A549 (cell line): ENCODE measurements around the gene PPCDC. TPM values are rescaled to one million over a fixed set of nuclear protein-coding genes. Genes with fewer than 3 reads are reported as not detected.

Experiments
- ATAC-seq, 2 experiments: fragments of 200-7000 bp in 1 of 2; fragments of >200 bp in 1 of 2; cut with Nextera tagmentation in 1 of 2; cut with Tn5 transposase in 1 of 2; 3 replicates each; pipeline versions ENCODE4 v1.8.0 to v1.9.1; 2018 to 2020; ENCODE audit warnings: mild to moderate bottlenecking in 1 of 2, moderate library complexity in 1 of 2
- CTCF ChIA-PET: fragments of 300-600 bp; sonication (Branson Sonifier 250); formaldehyde crosslinking; extraction: SDS; loops from one replicate; lab custom pipeline; 2021; ENCODE audit warnings: antibody characterized with exemption, inconsistent platforms; lab: Yijun Ruan, JAX
- POLR2A ChIA-PET: fragments of 350-600 bp; formaldehyde crosslinking; extraction: SDS; loops from one replicate; lab custom pipeline; 2021; ENCODE audit warnings: antibody characterized with exemption, inconsistent platforms; lab: Yijun Ruan, JAX
- DNase-seq, 2 experiments: peaks; one replicate each; pipeline versions ENCODE4 v3.0.0 to v3.0.0-alpha.2; 2011 to 2016; ENCODE audit warnings: low read depth in 1 of 2, low spot score in 1 of 2
- FAIRE-seq: peaks from 2 replicates; lab custom pipeline; 2011; peaks lifted over from hg19 to GRCh38; lab: Jason Lieb, UNC
- H3K27ac ChIP-seq, 2 experiments: fragments of >200 bp; sonication (Bioruptor Twin); formaldehyde crosslinking; 3 replicates each; pipeline ENCODE4 v1.5.1; 2016 to 2017
- H3K4me1 ChIP-seq: fragments of >200 bp; sonication (Bioruptor Twin); formaldehyde crosslinking; 3 replicates; pipeline ENCODE4 v1.6.1; 2016
- H3K4me2 ChIP-seq: fragments of >200 bp; sonication (Bioruptor Twin); formaldehyde crosslinking; 3 replicates; pipeline ENCODE4 v1.6.1; 2016
- H3K4me3 ChIP-seq: fragments of >200 bp; sonication (Bioruptor Twin); formaldehyde crosslinking; 3 replicates; pipeline ENCODE4 v1.5.1; 2016
- H3K9me3 ChIP-seq: fragments of >200 bp; sonication (Bioruptor Twin); formaldehyde crosslinking; 3 replicates; pipeline ENCODE4 v1.6.1; 2016
- BHLHE40 ChIP-seq: IDR thresholded peaks from 2 replicates; pipeline ENCODE4 v1.6.1; 2012; ENCODE audit warnings: low read depth, low read length, inconsistent platforms
- CHD4 ChIP-seq: fragments of 200-600 bp; sonication (generic); IDR thresholded peaks from 2 replicates; pipeline ENCODE4 v1.6.1; 2016; ENCODE audit warnings: antibody characterized with exemption, mild to moderate bottlenecking, borderline replicate concordance
- E2F6 ChIP-seq: IDR thresholded peaks from 2 replicates; pipeline ENCODE4 v1.6.1; 2012; ENCODE audit warnings: low read depth, borderline replicate concordance
- EHF ChIP-seq: fragments of 250-450 bp; sonication (Bioruptor Pico); IDR thresholded peaks from 2 replicates; pipeline ENCODE4 v1.5.0; 2020; ENCODE audit warnings: mild to moderate bottlenecking
- EP300 ChIP-seq, 2 experiments: fragments of >200 bp; sonication (Bioruptor Twin); formaldehyde crosslinking; IDR thresholded peaks; 2 replicates in 1 of 2; 3 replicates in 1 of 2; pipeline ENCODE4 v1.6.1; 2016 to 2017
- ESRRA ChIP-seq: fragments of 150-350 bp; IDR thresholded peaks from 2 replicates; pipeline ENCODE4 v1.6.1; 2014; ENCODE audit warnings: mild to moderate bottlenecking, low read length, borderline replicate concordance
- GATA3 ChIP-seq: IDR thresholded peaks from 2 replicates; pipeline ENCODE4 v1.6.1; 2012; ENCODE audit warnings: borderline replicate concordance
- HDAC2 ChIP-seq: fragments of 200-600 bp; sonication (generic); IDR thresholded peaks from 2 replicates; pipeline ENCODE4 v1.6.1; 2016
- HEYL ChIP-seq: fragments of 250-450 bp; sonication (Bioruptor Pico); IDR thresholded peaks from 2 replicates; pipeline ENCODE4 v1.8.0; 2021; ENCODE audit warnings: mild to moderate bottlenecking, moderate library complexity
- JUN ChIP-seq, 2 experiments: fragments of >200 bp; sonication (Bioruptor Twin); formaldehyde crosslinking; IDR thresholded peaks; 2 replicates in 1 of 2; 3 replicates in 1 of 2; pipeline ENCODE4 v1.6.1; 2016 to 2017
- KDM5A ChIP-seq: fragments of 200-600 bp; sonication (generic); IDR thresholded peaks from 2 replicates; pipeline ENCODE4 v1.6.1; 2016; ENCODE audit warnings: antibody characterized with exemption, mild to moderate bottlenecking
- MAFK ChIP-seq: fragments of 450-650 bp; IDR thresholded peaks from 2 replicates; pipeline ENCODE4 v1.6.1; 2014; ENCODE audit not compliant: partially characterized antibody
- MAZ ChIP-seq: fragments of 150-350 bp; IDR thresholded peaks from 2 replicates; pipeline ENCODE4 v1.6.1; 2014; ENCODE audit warnings: antibody characterized with exemption, low read depth, low read length, borderline replicate concordance
- MYC ChIP-seq: IDR thresholded peaks from 2 replicates; pipeline ENCODE4 v1.6.1; 2012; ENCODE audit warnings: mild to moderate bottlenecking, inconsistent platforms, low read length, improper control_type of control experiment, borderline replicate concordance
- NFE2L2 ChIP-seq: fragments of 150-350 bp; conservative IDR thresholded peaks from 2 replicates; pipeline ENCODE4 v1.6.1; 2014; ENCODE audit warnings: low read length
- RAD21 ChIP-seq, 2 experiments: fragments of >200 bp in 1 of 2; sonication (Bioruptor Twin) in 1 of 2; formaldehyde crosslinking in 1 of 2; IDR thresholded peaks in 1 of 2; conservative IDR thresholded peaks in 1 of 2; 2 replicates in 1 of 2; 3 replicates in 1 of 2; pipeline ENCODE4 v1.6.1; 2012 to 2018; ENCODE audit warnings: inconsistent platforms in 1 of 2
- RFX5 ChIP-seq: fragments of 450-650 bp; IDR thresholded peaks from 2 replicates; pipeline ENCODE4 v1.7.1; 2014; ENCODE audit warnings: antibody characterized with exemption, mild to moderate bottlenecking, moderate library complexity
- SREBF2 ChIP-seq: fragments of 450-650 bp; IDR thresholded peaks from 2 replicates; pipeline ENCODE4 v1.6.1; 2014; ENCODE audit warnings: mild to moderate bottlenecking, moderate library complexity
- ZC3H11A ChIP-seq: fragments of 450-650 bp; IDR thresholded peaks from 2 replicates; pipeline ENCODE4 v1.6.1; 2014; ENCODE audit warnings: antibody characterized with exemption, mild to moderate bottlenecking
- ZNF302 ChIP-seq: fragments of 250-450 bp; sonication (Bioruptor Pico); IDR thresholded peaks from 2 replicates; pipeline ENCODE4 v1.9.0; 2021; ENCODE audit warnings: inconsistent platforms, mild to moderate bottlenecking, moderate library complexity
- WGBS: methylation state at CpG from one replicate; pipeline ENCODE4 v1.1.6; 2017; ENCODE audit errors: missing lambda C conversion rate; 5-methylcytosine and 5-hydroxymethylcytosine counted together
- polyA plus RNA-seq, 4 experiments: library from polyadenylated mRNA; depleted of rRNA in 3 of 4; stranded (reverse); fragments of >200 nt; fragmentation: RNase III in 1 of 4; extraction: RNeasy Plus Mini Kit Qiagen cat#74134 plus additional on column Dnase treatment in 1 of 4; gene quantifications; 2 replicates in 3 of 4; 3 replicates in 1 of 4; pipeline ENCODE4 v1.2.3, GENCODE V29; 2011 to 2017
- TF ChIP-seq, protein P1 (sequence below): IDR thresholded peaks from 2 replicates; pipeline ENCODE4 v1.6.1; 2012
- TF ChIP-seq, protein P2 (sequence below): fragments of 150-350 bp; IDR thresholded peaks from 2 replicates; pipeline ENCODE4 v1.6.1; 2014; ENCODE audit warnings: low read depth, mild to moderate bottlenecking, low read length

PPCDC gene
- polyA plus RNA-seq, 2 of the 4 experiments (the other 2 are of a cell fraction), result 18.2 to 18.5 TPM

GRCh38 chr15:75019916-75020315 lies 3.5 kb upstream of the PPCDC start:
- WGBS, result 89% methylated on average over 3 of the region's 3 CpGs
- POLR2A ChIA-PET, result no interaction called here
- FAIRE-seq, result no peak

GRCh38 chr15:75021341-75021740 lies 2.0 kb upstream of the PPCDC start:
- 91% methylated on average over 8 of the region's 8 CpGs for WGBS
- POLR2A ChIA-PET, result no interaction called here
- Histone ChIP-seq H3K4me2 (no peak overlapping the region), H3K4me3 (no peak overlapping the region), H3K9me3 (no peaks in the 10 kb centered on the region), H3K4me1 (peaks cover 4% of the 10 kb centered on the region; the same call in 1 of the 3 replicates), H3K27ac (no peak overlapping the region)
- DNase-seq (no peak), ATAC-seq (no peak), FAIRE-seq (no peak)
- CTCF ChIA-PET, result interaction anchor here (1.0 to 5.1 kb wide), 5 partner anchors 8 to 209 kb away, joined by 3 to 21 read pairs (median 4); partner anchors contain the start of gene C15orf39
- no peak for TF ChIP-seq RAD21 (conservative IDR thresholded peaks at IDR 0.05 in 1 of 2, IDR thresholded peaks at IDR 0.05 in 1 of 2)
- TF ChIP-seq ZC3H11A, result no peak
- no peak for TF ChIP-seq BHLHE40
- no peak for TF ChIP-seq MYC
- no peak for TF ChIP-seq HDAC2
- no peak for TF ChIP-seq ESRRA
- TF ChIP-seq, protein P1, sequence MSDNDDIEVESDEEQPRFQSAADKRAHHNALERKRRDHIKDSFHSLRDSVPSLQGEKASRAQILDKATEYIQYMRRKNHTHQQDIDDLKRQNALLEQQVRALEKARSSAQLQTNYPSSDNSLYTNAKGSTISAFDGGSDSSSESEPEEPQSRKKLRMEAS, result no peak
- no peak for TF ChIP-seq GATA3

More at GRCh38 chr15:75019916-75020315, 3.5 kb upstream of the PPCDC start:
- no peak overlapping the region for H3K27ac ChIP-seq
- no peaks in the 10 kb centered on the region for H3K9me3 ChIP-seq
- H3K4me1 ChIP-seq, result peaks cover 4% of the 10 kb centered on the region; the same call in 1 of the 3 replicates
- DNase-seq (no peak), ATAC-seq (no peak)
- CTCF ChIA-PET, result interaction anchor here (0.6 to 5.1 kb wide), 3 partner anchors 8 to 19 kb away, joined by 3 to 21 read pairs (median 5); no protein-coding TSS in a partner anchor
- TF ChIP-seq JUN (IDR thresholded peaks at IDR 0.05) (no peak), HEYL (CRISPR knock-in tag) (no peak), MAFK (no peak), ZNF302 (CRISPR knock-in tag) (no peak), MAZ (no peak), EHF (CRISPR knock-in tag) (no peak), NFE2L2 (no peak), SREBF2 (no peak), EP300 (IDR thresholded peaks at IDR 0.05) (no peak)
- TF ChIP-seq, protein P2, sequence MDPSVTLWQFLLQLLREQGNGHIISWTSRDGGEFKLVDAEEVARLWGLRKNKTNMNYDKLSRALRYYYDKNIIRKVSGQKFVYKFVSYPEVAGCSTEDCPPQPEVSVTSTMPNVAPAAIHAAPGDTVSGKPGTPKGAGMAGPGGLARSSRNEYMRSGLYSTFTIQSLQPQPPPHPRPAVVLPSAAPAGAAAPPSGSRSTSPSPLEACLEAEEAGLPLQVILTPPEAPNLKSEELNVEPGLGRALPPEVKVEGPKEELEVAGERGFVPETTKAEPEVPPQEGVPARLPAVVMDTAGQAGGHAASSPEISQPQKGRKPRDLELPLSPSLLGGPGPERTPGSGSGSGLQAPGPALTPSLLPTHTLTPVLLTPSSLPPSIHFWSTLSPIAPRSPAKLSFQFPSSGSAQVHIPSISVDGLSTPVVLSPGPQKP, result no peak
- no peak overlapping the region for H3K4me2 ChIP-seq
- no peak overlapping the region for H3K4me3 ChIP-seq

DNA sequence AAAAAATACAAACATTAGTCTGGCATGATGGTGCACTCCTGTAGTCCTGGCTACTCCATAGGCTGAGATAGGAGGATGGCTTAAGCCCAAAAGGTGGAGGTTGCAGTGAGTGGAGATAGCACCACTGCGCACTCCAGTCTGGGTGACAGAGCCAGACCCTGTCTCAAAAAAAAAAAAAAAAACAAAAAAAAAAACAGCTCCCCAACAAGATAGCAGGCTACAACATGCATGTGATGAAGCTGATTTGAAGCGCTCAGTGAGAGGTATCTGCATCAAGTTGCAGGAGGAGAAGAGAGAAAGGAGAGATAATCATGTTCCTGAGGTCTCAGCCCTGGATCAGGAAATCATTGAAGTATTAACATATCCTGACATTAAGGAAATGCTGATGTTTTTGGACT lies 608 bp upstream of the PPCDC start:
- H3K9me3 ChIP-seq, result no peaks in the 10 kb centered on the region
- peaks cover 4% of the 10 kb centered on the region; the same call in 1 of the 3 replicates for H3K4me1 ChIP-seq
- peak overlapping the region; percentile 5 to 15; a peak in 1 of 6 replicates for H3K27ac ChIP-seq
- ATAC-seq, result no peak
- no peak overlapping the region for H3K4me3 ChIP-seq
- DNase-seq, result no peak
- ChIA-PET CTCF (interaction anchor here (0.6 to 10.8 kb wide), 5 partner anchors 8 to 1048 kb away, joined by 3 to 324 read pairs (median 5); partner anchors contain the start of genes RPP25 and SCAMP5), POLR2A (interaction anchor here (0.5 to 1.7 kb wide), 19 partner anchors 8 to 800 kb away, joined by 3 to 25 read pairs (median 4); partner anchors contain the start of genes C15orf39, COX5A, FAM219B and RPP25)
- FAIRE-seq, result no peak
- H3K4me2 ChIP-seq, result peak overlapping the region; percentile 36
- no peak for TF ChIP-seq KDM5A
- no peak for TF ChIP-seq E2F6
- TF ChIP-seq RFX5, result no peak
- TF ChIP-seq CHD4, result no peak
- 94% methylated on average over 2 of the region's 2 CpGs for WGBS
